GM21515 (cell line): ENCODE measurements around the gene PIP4K2B.
"Not testable (repeated sequence)": the region's sequence is repeated elsewhere in the genome, so short reads cannot be mapped to it uniquely, and the experiment has no call there.

Source experiments
- ATAC-seq: cut with Tn5 transposase; IDR thresholded peaks from one replicate; pipeline ENCODE4 v1.9.1; 2021; ENCODE audit not compliant: unreplicated experiment

PIP4K2B gene

GRCh38 chr17:38730526-38731379 lies 68.6 kb downstream of the PIP4K2B start:
- ATAC-seq: no peak

- ATAC-seq: peak; percentile 69
Observed at GRCh38 chr17:38729886-38730525, 69.3 kb downstream of the PIP4K2B start, which contains the start of gene CISD3. TSS of gene CISD3 (plus strand) at chr17:38730341. CDS start at chr17:38730359, 18 bp downstream.

- no peak for ATAC-seq
Observed at GRCh38 chr17:38729368-38729885, 69.9 kb downstream of the PIP4K2B start.

GRCh38 chr17:38728290-38728831 lies 71.0 kb downstream of the PIP4K2B start:
- ATAC-seq: no peak

- ATAC-seq: no peak
Observed at GRCh38 chr17:38727736-38728135, 71.6 kb downstream of the PIP4K2B start.

GRCh38 chr17:38726145-38726544 lies 73.2 kb downstream of the PIP4K2B start:
- ATAC-seq: not testable (repeated sequence)

GRCh38 chr17:38725066-38725465 lies 74.3 kb downstream of the PIP4K2B start:
- no peak for ATAC-seq

GRCh38 chr17:38724337-38724988 lies 74.9 kb downstream of the PIP4K2B start:
- ATAC-seq: no peak

GRCh38 chr17:38721802-38722201 lies 77.6 kb downstream of the PIP4K2B start:
- ATAC-seq: no peak

GRCh38 chr17:38720941-38721340 lies 78.4 kb downstream of the PIP4K2B start:
- no peak for ATAC-seq

- no peak for ATAC-seq
Observed at GRCh38 chr17:38719943-38720641, 79.3 kb downstream of the PIP4K2B start.

GRCh38 chr17:38719289-38719942 lies 79.9 kb downstream of the PIP4K2B start:
- no peak for ATAC-seq

- no peak for ATAC-seq
Observed at GRCh38 chr17:38717139-38717745, 82.1 kb downstream of the PIP4K2B start.

GRCh38 chr17:38716368-38717005 lies 82.9 kb downstream of the PIP4K2B start:
- no peak for ATAC-seq
